Left ventricle myocardium superior (tissue), 1 donor: ENCODE results near the gene LRRC17. TPM values are rescaled to one million over a fixed set of nuclear protein-coding genes. Genes with fewer than 3 reads are reported as not detected.

Experiments
- ATAC-seq: fragments of 200-7000 bp; cut with Tn5 transposase; one replicate; pipeline ENCODE4 v1.9.1; 2020; ENCODE audit warnings: mild to moderate bottlenecking, moderate library complexity
- DNase-seq: peaks from one replicate; pipeline ENCODE4 v3.0.0-alpha.2; 2020
- intact Hi-C: fragments of 100-400 bp; cut with micrococcal nuclease; formaldehyde crosslinking; loops from one replicate; pipeline ENCODE4 v1.11.0; 2022
- long read RNA-seq: library from polyadenylated mRNA; unstranded; transcript quantifications from one replicate; pipeline ENCODE4 v2.0.0, GENCODE V29; 2021
- total RNA-seq: library from RNA; stranded (reverse); fragmentation: NEBNext Ultra II Directional; extraction: Animal tissue kit (Norgen Biotek cat#: 25700); gene quantifications from one replicate; pipeline ENCODE4 v1.2.1, GENCODE V29; 2021
- donor health status: DM: no; HTN: yes; CAD: no; lungs with severe emphysema.

The LRRC17 gene, protein sequence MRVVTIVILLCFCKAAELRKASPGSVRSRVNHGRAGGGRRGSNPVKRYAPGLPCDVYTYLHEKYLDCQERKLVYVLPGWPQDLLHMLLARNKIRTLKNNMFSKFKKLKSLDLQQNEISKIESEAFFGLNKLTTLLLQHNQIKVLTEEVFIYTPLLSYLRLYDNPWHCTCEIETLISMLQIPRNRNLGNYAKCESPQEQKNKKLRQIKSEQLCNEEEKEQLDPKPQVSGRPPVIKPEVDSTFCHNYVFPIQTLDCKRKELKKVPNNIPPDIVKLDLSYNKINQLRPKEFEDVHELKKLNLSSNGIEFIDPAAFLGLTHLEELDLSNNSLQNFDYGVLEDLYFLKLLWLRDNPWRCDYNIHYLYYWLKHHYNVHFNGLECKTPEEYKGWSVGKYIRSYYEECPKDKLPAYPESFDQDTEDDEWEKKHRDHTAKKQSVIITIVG
- total RNA-seq: 1.9 TPM
- long read RNA-seq: 0 reads

GRCh38 chr7:102912742-102913141, at the start of gene LRRC17:
Gene LRRC17, plus strand, starts transcription at chr7:102913000. Its CDS starts 20,914 bp downstream, at chr7:102933914.
- intact Hi-C loops: no loop called here
- DNase-seq (no peak), ATAC-seq (peak; percentile 40)

DNA sequence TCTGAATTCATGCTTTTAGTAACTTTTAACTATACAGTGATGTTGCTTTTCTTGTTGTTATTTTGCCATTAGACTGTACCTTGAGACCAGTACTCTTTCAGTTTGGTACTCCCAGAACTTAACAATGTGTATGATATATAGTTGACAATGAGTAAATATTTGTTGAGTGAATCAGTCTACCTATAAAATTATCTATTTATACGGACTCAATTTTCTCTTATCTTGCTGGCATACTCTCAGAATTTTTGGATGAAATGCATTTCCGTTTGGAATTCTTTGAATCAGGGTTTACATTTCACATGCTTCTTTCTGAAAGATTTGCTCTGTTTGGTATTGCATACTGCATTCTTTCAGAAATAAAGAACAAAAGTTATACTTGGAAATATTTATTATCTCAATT, 47.8 kb upstream of the LRRC17 start:
- ATAC-seq: no peak
- DNase-seq: no peak
- intact Hi-C loops: no loop called here

DNA sequence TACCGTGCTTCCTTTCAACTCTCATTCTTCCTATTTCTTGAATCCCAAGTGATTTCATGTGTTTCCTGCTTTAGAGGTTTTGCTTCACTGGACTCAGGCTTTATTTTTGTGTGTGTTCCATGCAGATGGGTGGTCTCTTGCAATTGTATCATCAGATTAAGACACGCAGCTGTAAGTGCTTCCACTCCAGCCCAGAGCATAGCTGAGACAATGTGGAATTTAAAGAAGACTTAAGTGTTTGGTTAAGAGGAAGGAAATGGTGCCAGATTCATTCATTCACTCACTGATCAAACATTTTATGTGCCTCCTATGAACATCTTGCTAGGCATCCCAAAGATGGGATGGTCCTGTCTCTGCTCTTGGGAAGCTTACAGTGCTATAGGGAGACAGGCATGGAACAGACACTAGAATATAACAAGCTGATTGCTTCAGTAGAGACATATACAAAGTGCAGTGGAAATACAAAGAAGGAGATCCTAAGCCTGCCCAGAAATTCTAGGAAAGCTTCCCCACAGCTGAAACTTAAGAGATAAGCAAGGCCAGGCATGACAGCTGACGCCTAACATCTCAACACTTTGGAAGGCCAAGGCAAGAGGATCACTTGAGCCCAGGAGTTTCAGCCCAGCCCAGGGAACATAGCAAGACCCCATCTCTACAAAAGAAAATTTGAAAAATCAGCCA, 46.1 kb upstream of the LRRC17 start:
- DNase-seq (no peak), ATAC-seq (no peak)
- intact Hi-C loops: no loop called here

- no peak for ATAC-seq
- intact Hi-C loops: no loop called here
These were observed 43.6 kb upstream of the LRRC17 start for GRCh38 chr7:102869195-102869594.

GRCh38 chr7:102872460-102872859, 40.3 kb upstream of the LRRC17 start:
- DNase-seq: no peak

More at GRCh38 chr7:102869195-102869594, 43.6 kb upstream of the LRRC17 start:
- DNase-seq: no peak

DNA sequence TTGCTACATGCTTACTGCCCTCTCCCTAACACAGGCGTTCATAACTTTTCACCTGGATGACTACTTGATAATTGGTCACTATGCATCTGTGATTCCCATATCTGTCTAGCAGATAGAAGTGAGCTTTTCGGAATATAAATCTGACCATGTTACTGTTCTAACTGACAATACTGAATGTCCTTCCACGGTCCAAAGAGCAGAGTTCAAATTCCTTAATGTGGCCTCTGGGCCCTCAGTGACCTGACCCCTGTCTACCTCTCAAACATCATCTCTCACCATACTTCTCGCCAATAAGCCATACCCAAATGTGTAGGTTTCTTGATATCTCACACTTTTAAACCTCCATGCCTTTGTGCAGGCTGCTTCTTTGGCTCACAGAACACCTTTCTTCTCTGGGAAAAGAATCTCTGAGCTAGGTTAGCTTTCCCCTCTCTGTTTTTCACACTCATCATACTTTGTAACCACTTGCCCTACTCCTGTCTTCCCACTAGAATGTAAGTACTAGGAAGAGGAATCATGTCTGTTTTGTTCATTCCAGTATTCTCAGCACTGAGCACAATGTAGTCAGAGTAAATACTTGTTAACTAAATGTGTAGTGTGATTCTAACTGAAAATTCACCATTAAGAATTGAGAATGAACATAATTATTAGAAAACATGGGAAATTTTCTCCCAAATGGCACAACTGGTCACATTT, 39.2 kb upstream of the LRRC17 start:
- ATAC-seq (no peak), DNase-seq (no peak)
- intact Hi-C loops: no loop called here

More at GRCh38 chr7:102872460-102872859, 40.3 kb upstream of the LRRC17 start:
- ATAC-seq: no peak
- intact Hi-C loops: no loop called here

DNA sequence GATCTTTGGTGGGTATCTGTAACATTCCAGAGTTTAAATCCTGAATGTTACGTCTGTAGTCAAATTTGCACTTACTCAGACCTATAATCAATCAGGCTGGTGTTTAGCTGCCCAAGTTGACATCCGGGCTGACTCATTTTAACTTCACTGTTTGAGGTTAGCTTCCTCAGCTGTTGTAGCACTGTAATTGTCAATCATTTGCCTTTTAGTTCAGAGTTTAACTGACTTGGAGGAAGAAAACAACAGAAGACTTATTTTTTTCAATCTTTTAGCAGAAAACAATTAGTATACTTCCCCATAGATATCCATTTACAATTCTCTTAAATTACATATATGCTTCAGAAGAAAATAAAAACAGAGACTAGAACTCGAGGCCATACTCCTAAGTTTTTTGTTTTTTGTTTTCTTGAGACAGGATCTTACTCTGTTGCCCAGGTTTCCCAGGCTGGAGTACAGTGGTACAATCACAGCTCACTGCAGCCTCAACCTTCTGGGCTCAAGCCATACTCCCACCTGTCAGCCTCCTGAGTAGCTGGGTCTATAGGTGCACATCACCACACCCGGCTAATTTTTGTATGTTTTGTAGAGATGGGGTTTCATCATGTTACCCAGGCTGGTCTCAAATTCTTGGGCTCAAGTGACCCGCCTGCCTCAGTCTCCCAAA, 38.5 kb upstream of the LRRC17 start:
- no peak for ATAC-seq
- DNase-seq: no peak
- intact Hi-C loops: no loop called here

DNA sequence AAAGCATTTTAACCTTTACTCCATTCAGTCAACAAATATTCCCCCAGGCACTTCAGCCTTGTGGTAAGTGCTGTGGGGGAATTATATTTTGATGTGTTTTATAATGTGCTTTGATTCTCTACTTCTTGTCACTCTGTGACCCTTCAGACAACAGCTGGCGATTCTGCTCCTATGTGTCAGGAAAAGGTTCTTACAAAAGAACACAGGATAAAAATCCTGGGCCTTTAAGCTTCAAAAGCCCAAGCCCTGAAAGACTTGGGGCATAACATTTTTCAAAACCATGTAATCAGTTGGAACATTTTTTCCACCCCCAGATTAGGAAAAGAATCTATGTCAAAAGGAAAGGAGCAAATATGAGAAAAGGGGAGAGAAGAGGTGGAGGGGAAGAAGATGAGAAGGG, 37.8 kb upstream of the LRRC17 start:
- DNase-seq (no peak), ATAC-seq (no peak)
- intact Hi-C loops: no loop called here

GRCh38 chr7:102875700-102876295, 37.0 kb upstream of the LRRC17 start:
- DNase-seq (no peak), ATAC-seq (no peak)
- intact Hi-C loops: no loop called here

DNA sequence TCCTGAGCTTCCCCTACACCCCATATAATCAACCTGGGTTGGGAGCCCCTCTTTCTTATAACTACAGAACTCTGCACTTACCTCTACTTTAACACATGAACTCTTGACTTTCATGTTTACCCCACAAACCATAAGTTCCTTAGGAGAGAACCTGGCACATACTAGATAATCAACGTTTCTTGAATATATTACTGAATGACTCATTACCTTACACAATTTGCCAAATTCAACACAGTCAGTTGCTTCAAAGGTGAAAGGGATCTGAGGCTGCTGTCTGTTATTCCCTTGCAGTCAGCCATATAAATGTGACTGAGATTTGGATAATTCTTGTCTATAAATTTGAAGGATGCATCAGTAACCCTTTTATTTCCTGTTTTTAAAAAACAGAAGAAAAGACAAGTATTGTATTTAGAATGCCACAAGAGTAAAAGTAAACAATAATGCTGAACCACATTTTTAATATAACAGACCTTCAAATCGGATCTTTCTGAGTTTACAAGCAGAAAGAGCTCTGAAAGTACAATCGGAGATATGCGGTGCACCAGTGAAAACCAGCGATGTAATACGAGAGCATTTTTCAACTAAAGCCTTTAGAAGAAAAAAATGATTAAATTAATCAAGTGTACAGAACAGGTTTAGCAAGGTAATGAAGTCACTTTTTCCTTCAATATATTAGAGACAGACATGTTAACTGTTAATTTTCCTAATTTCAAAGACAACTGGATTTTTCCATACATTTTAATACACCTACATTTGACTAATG, 29.5 kb upstream of the LRRC17 start:
- intact Hi-C loops: no loop called here
- DNase-seq (no peak), ATAC-seq (no peak)

DNA sequence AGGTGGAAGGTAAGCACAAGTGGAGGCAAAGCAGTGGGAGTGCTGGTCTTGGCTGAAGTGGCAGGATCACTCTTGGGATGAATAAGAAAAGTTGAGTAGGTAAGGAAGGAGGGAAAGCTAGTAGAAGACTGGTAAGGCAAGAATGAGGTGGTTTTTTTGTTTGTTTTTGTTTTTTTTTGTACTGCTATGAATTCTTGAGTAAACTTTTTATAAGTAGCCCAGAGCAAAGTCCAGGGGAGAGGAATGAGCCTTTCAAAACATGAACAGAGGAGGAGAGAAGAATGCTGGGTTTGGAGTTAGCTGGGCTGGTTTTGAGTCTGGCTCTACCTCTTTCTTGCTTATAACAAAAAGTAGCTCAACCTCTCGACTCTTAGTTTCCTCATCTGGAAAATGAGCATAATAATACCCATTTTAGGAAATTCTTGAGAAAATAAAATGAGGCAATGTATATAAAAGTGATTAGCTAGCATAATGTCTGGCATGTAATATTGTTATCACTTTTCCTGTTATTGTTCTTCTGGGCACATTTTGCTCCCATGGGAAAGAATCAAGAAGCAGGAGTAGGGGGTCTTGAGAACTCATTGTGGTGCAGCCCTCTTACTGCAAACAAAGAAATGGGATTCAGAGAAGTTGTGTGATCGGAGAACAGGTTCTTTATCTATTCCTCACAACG, 24.1 kb upstream of the LRRC17 start:
- DNase-seq (no peak), ATAC-seq (no peak)
- intact Hi-C loops: no loop called here

DNA sequence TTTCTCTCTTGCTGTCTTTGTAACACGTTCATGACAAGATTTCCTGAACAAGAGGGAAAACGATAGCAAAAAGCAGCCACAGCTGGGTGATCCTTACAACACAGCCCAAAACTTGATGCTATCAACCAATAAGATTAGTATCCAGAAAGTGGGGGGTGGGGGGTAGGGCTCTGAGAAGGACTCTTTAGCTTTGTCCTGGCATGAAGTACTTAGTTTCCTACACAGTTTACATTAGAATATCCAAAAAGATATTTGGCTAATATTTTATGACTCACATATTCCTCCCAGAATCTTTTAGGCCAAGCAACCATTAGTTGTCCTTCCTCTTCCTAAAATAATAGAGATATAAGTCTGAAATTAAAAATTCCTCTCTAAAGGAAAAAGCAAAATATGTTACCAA, 22.9 kb upstream of the LRRC17 start:
- ATAC-seq: no peak
- DNase-seq: no peak
- intact Hi-C loops: no loop called here

GRCh38 chr7:102890292-102890970, 22.4 kb upstream of the LRRC17 start:
- no peak for DNase-seq
- intact Hi-C loops: no loop called here
- ATAC-seq: no peak

- ATAC-seq: no peak
- intact Hi-C loops: no loop called here
- DNase-seq: no peak
These were observed 21.7 kb upstream of the LRRC17 start for GRCh38 chr7:102890971-102891692.

- intact Hi-C loops: no loop called here
- DNase-seq: peak; percentile 45
- ATAC-seq: peak; percentile 71
These were observed 21.0 kb upstream of the LRRC17 start for GRCh38 chr7:102891693-102892261.

DNA sequence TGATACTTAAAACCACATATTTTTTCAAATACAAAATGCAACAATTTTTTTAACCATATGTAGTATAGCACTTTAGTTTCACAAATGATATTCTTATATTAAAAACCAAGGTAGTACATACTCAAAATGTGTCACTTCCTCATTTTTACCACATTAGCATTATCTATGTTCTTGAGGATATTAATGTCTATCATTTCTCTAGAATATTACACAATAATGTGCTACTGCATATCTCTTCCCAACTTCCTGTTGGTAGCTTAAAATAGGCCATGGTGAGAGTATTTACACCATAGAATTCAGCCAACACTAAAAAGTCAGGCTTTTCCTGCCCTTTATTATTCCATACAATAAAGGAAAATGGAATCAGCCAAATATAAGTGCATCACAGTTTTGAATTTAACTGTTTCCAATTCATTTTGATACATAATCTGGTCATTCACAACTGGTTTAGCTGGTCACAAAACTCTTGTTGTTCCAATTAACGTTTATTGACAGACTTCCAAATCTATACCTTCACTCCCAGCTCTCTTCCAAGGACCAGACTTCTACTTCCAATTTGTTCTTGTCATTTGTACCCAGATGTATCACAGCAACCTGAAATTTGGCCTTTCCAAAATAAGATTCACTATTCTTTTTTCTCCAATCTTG, 20.0 kb upstream of the LRRC17 start:
- intact Hi-C loops: no loop called here
- ATAC-seq: peak; percentile 54
- DNase-seq: no peak
